HEK293T (cell line): ENCODE measurements around the gene WIPF3.

Experiments used
- ARNT ChIP-seq: fragments of 450-650 bp; IDR thresholded peaks from 2 replicates; pipeline ENCODE4 v1.6.1; 2017; ENCODE audit warnings: mild to moderate bottlenecking
- BHLHE40 ChIP-seq: fragments of 450-650 bp; IDR thresholded peaks from 2 replicates; pipeline ENCODE4 v1.6.1; 2016; ENCODE audit warnings: mild to moderate bottlenecking, moderate library complexity, borderline replicate concordance
- ELF4 ChIP-seq: fragments of 450-650 bp; IDR thresholded peaks from 2 replicates; pipeline ENCODE4 v1.6.1; 2017; ENCODE audit warnings: antibody characterized with exemption
- FOXA1 ChIP-seq: fragments of 450-650 bp; IDR thresholded peaks from 2 replicates; pipeline ENCODE4 v1.6.1; 2016; ENCODE audit warnings: mild to moderate bottlenecking
- FOXK2 ChIP-seq: fragments of 450-650 bp; IDR thresholded peaks from 2 replicates; pipeline ENCODE4 v1.6.1; 2016; ENCODE audit warnings: mild to moderate bottlenecking
- HDGF ChIP-seq: fragments of 450-650 bp; IDR thresholded peaks from 2 replicates; pipeline ENCODE4 v1.6.1; 2017; ENCODE audit warnings: antibody characterized with exemption, borderline replicate concordance
- NFRKB ChIP-seq: fragments of 450-650 bp; IDR thresholded peaks from 2 replicates; pipeline ENCODE4 v1.6.1; 2016; ENCODE audit warnings: mild to moderate bottlenecking, moderate library complexity
- SP1 ChIP-seq: fragments of 450-650 bp; IDR thresholded peaks from 2 replicates; pipeline ENCODE4 v1.6.1; 2017
- TARDBP ChIP-seq: fragments of 450-650 bp; IDR thresholded peaks from 2 replicates; pipeline ENCODE4 v1.6.1; 2016
- ZNF384 ChIP-seq: fragments of 450-650 bp; IDR thresholded peaks from 2 replicates; pipeline ENCODE4 v1.6.1; 2016

GRCh38 chr7:29847916-29848315, 41.6 kb downstream of the WIPF3 start:
- TF ChIP-seq FOXK2 (no peak), SP1 (no peak), FOXA1 (no peak), ARNT (no peak), BHLHE40 (no peak), NFRKB (no peak), ZNF384 (no peak), TARDBP (no peak), HDGF (no peak), ELF4 (no peak)
